Measurements from ENCODE around the gene GLIS1. TPM values are rescaled to one million over a fixed set of nuclear protein-coding genes. Genes with fewer than 3 reads are reported as not detected.

GLIS1 gene
- total and polyA plus RNA-seq, 2 experiments from 2014 or later = 0.26 to 0.31 TPM

DNA sequence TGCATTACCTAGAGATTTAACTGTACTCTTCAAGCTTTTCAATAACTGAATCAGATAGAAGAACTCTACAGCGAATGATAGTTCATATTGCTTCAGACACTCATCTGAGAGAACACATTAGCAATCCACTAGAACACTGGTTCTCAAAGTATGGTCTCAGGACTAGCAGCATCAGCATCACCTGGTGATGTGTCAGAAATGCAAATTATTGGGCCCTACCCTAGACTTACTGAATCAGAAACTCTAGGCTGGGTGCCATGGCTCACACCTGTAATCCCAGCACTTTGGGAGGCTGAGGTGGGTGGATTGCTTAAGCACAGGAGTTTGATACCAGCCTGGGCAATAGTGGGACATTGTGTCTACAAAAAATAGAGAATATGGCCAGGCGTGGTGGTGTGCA is 24.9 kb upstream of the GLIS1 start:
- Histone ChIP-seq H3K27me3 (ENCODE audit: insufficient read depth) (no peaks in the 10 kb centered on the region), H3K4me1 (ENCODE audit: insufficient read depth) (no peaks in the 10 kb centered on the region), H3K9me2 (ENCODE audit: insufficient read depth) (no peaks in the 10 kb centered on the region), H3F3A (replicated peaks; ENCODE audit: low read depth) (no peaks in the 10 kb centered on the region), H3K27ac (ENCODE audit: low read depth) (no peak overlapping the region), H3K36me3 (ENCODE audit: insufficient read depth) (0 out of 2 replicates have a peak, but pooled peaks cover 10% of the 10 kb centered on the region), H3K4me2 (no peak overlapping the region), H2AFZ (no peak overlapping the region), H3K4me3 (no peak overlapping the region), H3K79me2 (replicated peaks; ENCODE audit: insufficient read depth) (no peaks in the 10 kb centered on the region), H4K20me1 (replicated peaks; ENCODE audit: insufficient read depth) (0 out of 2 replicates have a peak, but pooled peaks cover 2% of the 10 kb centered on the region)
- Mint-ChIP-seq H3K4me3 (no peak overlapping the region), H3K9me3 (0 out of 3 replicates have a peak, but pooled peaks cover 5% of the 10 kb centered on the region), H3K4me1 (no peaks in the 10 kb centered on the region), H3K27me3 (ENCODE audit: insufficient read depth, low read depth, poor library complexity) (peaks cover 5% of the 10 kb centered on the region), H3K36me3 (ENCODE audit: low read depth) (peaks cover 22% of the 10 kb centered on the region; the same call in 2 of the 3 replicates), H3K27ac (no peak overlapping the region)
- ATAC-seq (no peak), DNase-seq (ENCODE audit: low spot score) (no peak)
- TF ChIP-seq ZNF462 (CRISPR knock-in tag; IDR thresholded peaks at IDR 0.05) (no peak), EZH2phosphoT487 (IDR thresholded peaks at IDR 0.05; ENCODE audit: unreplicated experiment) (no peak), ZNF331 (CRISPR knock-in tag; IDR thresholded peaks at IDR 0.05; ENCODE audit: low read depth) (no peak), CTCF (conservative IDR thresholded peaks at IDR 0.05; ENCODE audit: low read depth in 2 of 2) (no peak), POLR2AphosphoS5 (IDR thresholded peaks at IDR 0.05; ENCODE audit: low read depth) (no peak), ZNF114 (CRISPR knock-in tag; IDR thresholded peaks at IDR 0.05) (no peak), EZH2 (IDR thresholded peaks at IDR 0.05; ENCODE audit: low read depth, unreplicated experiment) (no peak), NANOG (IDR thresholded peaks at IDR 0.05; ENCODE audit: borderline replicate concordance) (no peak), JUNB (IDR thresholded peaks at IDR 0.05; ENCODE audit: unreplicated experiment) (no peak), STAT1 (IDR thresholded peaks at IDR 0.05; ENCODE audit: unreplicated experiment) (no peak), CREB1 (CRISPR knock-in tag; IDR thresholded peaks at IDR 0.05; ENCODE audit: low read depth) (no peak)
- TF ChIP-seq, protein P1, sequence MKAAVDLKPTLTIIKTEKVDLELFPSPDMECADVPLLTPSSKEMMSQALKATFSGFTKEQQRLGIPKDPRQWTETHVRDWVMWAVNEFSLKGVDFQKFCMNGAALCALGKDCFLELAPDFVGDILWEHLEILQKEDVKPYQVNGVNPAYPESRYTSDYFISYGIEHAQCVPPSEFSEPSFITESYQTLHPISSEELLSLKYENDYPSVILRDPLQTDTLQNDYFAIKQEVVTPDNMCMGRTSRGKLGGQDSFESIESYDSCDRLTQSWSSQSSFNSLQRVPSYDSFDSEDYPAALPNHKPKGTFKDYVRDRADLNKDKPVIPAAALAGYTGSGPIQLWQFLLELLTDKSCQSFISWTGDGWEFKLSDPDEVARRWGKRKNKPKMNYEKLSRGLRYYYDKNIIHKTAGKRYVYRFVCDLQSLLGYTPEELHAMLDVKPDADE (IDR thresholded peaks at IDR 0.05) = no peak
- TF ChIP-seq, protein P2, sequence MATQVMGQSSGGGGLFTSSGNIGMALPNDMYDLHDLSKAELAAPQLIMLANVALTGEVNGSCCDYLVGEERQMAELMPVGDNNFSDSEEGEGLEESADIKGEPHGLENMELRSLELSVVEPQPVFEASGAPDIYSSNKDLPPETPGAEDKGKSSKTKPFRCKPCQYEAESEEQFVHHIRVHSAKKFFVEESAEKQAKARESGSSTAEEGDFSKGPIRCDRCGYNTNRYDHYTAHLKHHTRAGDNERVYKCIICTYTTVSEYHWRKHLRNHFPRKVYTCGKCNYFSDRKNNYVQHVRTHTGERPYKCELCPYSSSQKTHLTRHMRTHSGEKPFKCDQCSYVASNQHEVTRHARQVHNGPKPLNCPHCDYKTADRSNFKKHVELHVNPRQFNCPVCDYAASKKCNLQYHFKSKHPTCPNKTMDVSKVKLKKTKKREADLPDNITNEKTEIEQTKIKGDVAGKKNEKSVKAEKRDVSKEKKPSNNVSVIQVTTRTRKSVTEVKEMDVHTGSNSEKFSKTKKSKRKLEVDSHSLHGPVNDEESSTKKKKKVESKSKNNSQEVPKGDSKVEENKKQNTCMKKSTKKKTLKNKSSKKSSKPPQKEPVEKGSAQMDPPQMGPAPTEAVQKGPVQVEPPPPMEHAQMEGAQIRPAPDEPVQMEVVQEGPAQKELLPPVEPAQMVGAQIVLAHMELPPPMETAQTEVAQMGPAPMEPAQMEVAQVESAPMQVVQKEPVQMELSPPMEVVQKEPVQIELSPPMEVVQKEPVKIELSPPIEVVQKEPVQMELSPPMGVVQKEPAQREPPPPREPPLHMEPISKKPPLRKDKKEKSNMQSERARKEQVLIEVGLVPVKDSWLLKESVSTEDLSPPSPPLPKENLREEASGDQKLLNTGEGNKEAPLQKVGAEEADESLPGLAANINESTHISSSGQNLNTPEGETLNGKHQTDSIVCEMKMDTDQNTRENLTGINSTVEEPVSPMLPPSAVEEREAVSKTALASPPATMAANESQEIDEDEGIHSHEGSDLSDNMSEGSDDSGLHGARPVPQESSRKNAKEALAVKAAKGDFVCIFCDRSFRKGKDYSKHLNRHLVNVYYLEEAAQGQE (IDR thresholded peaks at IDR 0.05; ENCODE audit: unreplicated experiment) = no peak

Measured in GM23338 (cell line).